Measurements from ENCODE around the gene CDC42SE1. TPM values are rescaled to one million over a fixed set of nuclear protein-coding genes. Genes with fewer than 3 reads are reported as not detected.
"Not testable (repeated sequence)": the region's sequence is repeated elsewhere in the genome, so short reads cannot be mapped to it uniquely, and the experiment has no call there.

The CDC42SE1 gene, protein sequence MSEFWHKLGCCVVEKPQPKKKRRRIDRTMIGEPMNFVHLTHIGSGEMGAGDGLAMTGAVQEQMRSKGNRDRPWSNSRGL
- total RNA-seq: 10 to 100 TPM; 34.9 to 68.9 (median 52.4) TPM

GRCh38 chr1:151059109-151060006, at the start of gene CDC42SE1:
Gene CDC42SE1, minus strand, starts transcription at chr1:151059622. Its CDS starts 3,892 bp downstream, at chr1:151055730.
- peaks cover 28 to 31% of the 10 kb centered on the region in 2 donors for H3K4me1 ChIP-seq (replicated peaks in 1 of 2)
- 0 to 2% (median 0%) methylated on average over 1 to 28 of the region's 58 CpGs; no CpG with 5 or more reads in 4 of the 10 experiments for WGBS, 10 experiments
- peak; percentile 85 to 97 (median 86) for ATAC-seq (replicated peaks in 6 of 8)
- peak within 1 kb of the TSS; percentile 90 to 95 for H3K27ac ChIP-seq
- in situ Hi-C loops (cut with MboI; ENCODE audit: low pct_unique_long_range_greater_than_20kb in 2 of 9, low sequenced_read_pairs in 9 of 9, unreplicated experiment in 9 of 9): loop anchor here in 1 of 9 experiments (25.0 kb wide), 1 partner anchor 103 kb away; the partner anchor contains the start of genes LYSMD1, SCNM1 and TNFAIP8L2
- peak within 1 kb of the TSS; percentile 86 to 99 (median 94) for H3K4me3 ChIP-seq

- in situ Hi-C loops (cut with MboI; ENCODE audit: low pct_unique_long_range_greater_than_20kb in 2 of 9, low sequenced_read_pairs in 9 of 9, unreplicated experiment in 9 of 9): no loop called here
- 80 to 100% (median 91%) methylated on average over 1 to 5 of the region's 5 CpGs; no CpG with 5 or more reads in 2 of the 10 experiments for WGBS, 10 experiments
- H3K4me1 ChIP-seq (replicated peaks in 1 of 2): peaks cover 14 to 16% of the 10 kb centered on the region in 2 donors
- no peak for ATAC-seq (replicated peaks in 6 of 8)
- no peak overlapping the region for H3K27ac ChIP-seq
- H3K4me3 ChIP-seq: no peak overlapping the region
Observed at GRCh38 chr1:151108331-151108730, 48.9 kb upstream of the CDC42SE1 start.

- no peak overlapping the region for H3K27ac ChIP-seq
- no peak overlapping the region for H3K4me3 ChIP-seq
- 38 to 100% (median 50%) methylated on average over 1 to 2 of the region's 2 CpGs for WGBS, 10 experiments
- peak in 6 of 8 experiments; percentile 38 to 84 (median 82) for ATAC-seq (replicated peaks in 6 of 8)
- in situ Hi-C loops (cut with MboI; ENCODE audit: low pct_unique_long_range_greater_than_20kb in 2 of 9, low sequenced_read_pairs in 9 of 9, unreplicated experiment in 9 of 9): no loop called here
- H3K4me1 ChIP-seq (replicated peaks in 1 of 2): peaks cover 14 to 16% of the 10 kb centered on the region in 2 donors
Observed at GRCh38 chr1:151106894-151107293, 47.5 kb upstream of the CDC42SE1 start.

GRCh38 chr1:151104630-151105029, 45.2 kb upstream of the CDC42SE1 start:
- ATAC-seq (replicated peaks in 6 of 8): no peak
- peaks cover 14 to 16% of the 10 kb centered on the region in 2 donors for H3K4me1 ChIP-seq (replicated peaks in 1 of 2)
- no peak overlapping the region for H3K4me3 ChIP-seq
- H3K27ac ChIP-seq: no peak overlapping the region
- in situ Hi-C loops (cut with MboI; ENCODE audit: low pct_unique_long_range_greater_than_20kb in 2 of 9, low sequenced_read_pairs in 9 of 9, unreplicated experiment in 9 of 9): no loop called here

GRCh38 chr1:151098126-151098525, 38.7 kb upstream of the CDC42SE1 start:
- Histone ChIP-seq H3K4me3 (no peak overlapping the region), H3K4me1 (replicated peaks in 1 of 2) (no peaks in the 10 kb centered on the region), H3K27ac (no peak overlapping the region)
- in situ Hi-C loops (cut with MboI; ENCODE audit: low pct_unique_long_range_greater_than_20kb in 2 of 9, low sequenced_read_pairs in 9 of 9, unreplicated experiment in 9 of 9): no loop called here
- no peak for ATAC-seq (replicated peaks in 6 of 8)
- WGBS, 10 experiments: 80 to 100% (median 100%) methylated on average over 1 of the region's 1 CpG

GRCh38 chr1:151097426-151097825, 38.0 kb upstream of the CDC42SE1 start:
- in situ Hi-C loops (cut with MboI; ENCODE audit: low pct_unique_long_range_greater_than_20kb in 2 of 9, low sequenced_read_pairs in 9 of 9, unreplicated experiment in 9 of 9); H3K4me1 ChIP-seq (replicated peaks in 1 of 2); H3K27ac ChIP-seq; H3K4me3 ChIP-seq: not testable (repeated sequence)
- peak in 1 of 8 experiments; percentile 36 for ATAC-seq (replicated peaks in 6 of 8)
- 48 to 92% (median 67%) methylated on average over 1 to 6 of the region's 6 CpGs; no CpG with 5 or more reads in 1 of the 10 experiments for WGBS, 10 experiments

DNA sequence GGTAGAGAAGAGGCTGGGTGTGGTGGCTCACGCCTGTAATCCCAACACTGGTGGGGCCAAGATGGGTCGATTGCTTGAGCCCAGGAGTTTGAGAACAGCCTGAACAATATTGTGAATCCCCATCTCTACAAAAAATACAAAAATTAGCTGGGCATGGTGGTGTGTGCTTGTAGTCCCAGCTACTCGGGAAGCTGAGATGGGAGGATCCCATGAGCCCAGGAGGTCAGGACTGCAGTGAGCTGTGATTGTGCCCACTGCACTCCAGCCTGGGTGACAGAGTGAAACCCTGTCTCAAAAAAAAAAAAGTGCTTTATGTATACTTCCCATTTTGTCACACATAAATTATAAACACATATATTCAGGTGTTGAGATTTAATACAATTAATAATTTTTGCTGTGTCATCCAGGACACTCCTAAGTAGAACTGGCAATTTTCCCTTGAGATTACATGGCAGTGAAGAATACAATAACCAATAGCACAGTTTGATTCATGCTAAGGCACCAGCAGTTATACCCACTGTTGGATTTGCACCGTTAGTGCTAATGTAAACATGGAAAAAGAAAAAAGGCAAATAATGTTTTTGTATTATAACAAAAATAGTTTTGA, 26.6 kb upstream of the CDC42SE1 start:
- no peaks in the 10 kb centered on the region for H3K4me1 ChIP-seq (replicated peaks in 1 of 2)
- no peak overlapping the region for H3K27ac ChIP-seq
- ATAC-seq (replicated peaks in 6 of 8): no peak
- 54 to 100% (median 88%) methylated on average over 1 to 4 of the region's 4 CpGs; no CpG with 5 or more reads in 2 of the 10 experiments for WGBS, 10 experiments
- in situ Hi-C loops (cut with MboI; ENCODE audit: low pct_unique_long_range_greater_than_20kb in 2 of 9, low sequenced_read_pairs in 9 of 9, unreplicated experiment in 9 of 9): no loop called here
- no peak overlapping the region for H3K4me3 ChIP-seq

- no peak for ATAC-seq (replicated peaks in 6 of 8)
- no peak overlapping the region for H3K27ac ChIP-seq
- WGBS, 10 experiments: 0 to 100% (median 90%) methylated on average over 1 to 13 of the region's 13 CpGs; no CpG with 5 or more reads in 2 of the 10 experiments
- in situ Hi-C loops (cut with MboI; ENCODE audit: low pct_unique_long_range_greater_than_20kb in 2 of 9, low sequenced_read_pairs in 9 of 9, unreplicated experiment in 9 of 9): loop anchor here in 1 of 9 experiments (25.0 kb wide), 1 partner anchor 90 kb away; the partner anchor contains the start of genes LYSMD1, SCNM1 and TNFAIP8L2
- peaks cover 9 to 15% of the 10 kb centered on the region in 2 donors for H3K4me1 ChIP-seq (replicated peaks in 1 of 2)
- H3K4me3 ChIP-seq: no peak overlapping the region
Observed at GRCh38 chr1:151072224-151072623, 12.8 kb upstream of the CDC42SE1 start.

DNA sequence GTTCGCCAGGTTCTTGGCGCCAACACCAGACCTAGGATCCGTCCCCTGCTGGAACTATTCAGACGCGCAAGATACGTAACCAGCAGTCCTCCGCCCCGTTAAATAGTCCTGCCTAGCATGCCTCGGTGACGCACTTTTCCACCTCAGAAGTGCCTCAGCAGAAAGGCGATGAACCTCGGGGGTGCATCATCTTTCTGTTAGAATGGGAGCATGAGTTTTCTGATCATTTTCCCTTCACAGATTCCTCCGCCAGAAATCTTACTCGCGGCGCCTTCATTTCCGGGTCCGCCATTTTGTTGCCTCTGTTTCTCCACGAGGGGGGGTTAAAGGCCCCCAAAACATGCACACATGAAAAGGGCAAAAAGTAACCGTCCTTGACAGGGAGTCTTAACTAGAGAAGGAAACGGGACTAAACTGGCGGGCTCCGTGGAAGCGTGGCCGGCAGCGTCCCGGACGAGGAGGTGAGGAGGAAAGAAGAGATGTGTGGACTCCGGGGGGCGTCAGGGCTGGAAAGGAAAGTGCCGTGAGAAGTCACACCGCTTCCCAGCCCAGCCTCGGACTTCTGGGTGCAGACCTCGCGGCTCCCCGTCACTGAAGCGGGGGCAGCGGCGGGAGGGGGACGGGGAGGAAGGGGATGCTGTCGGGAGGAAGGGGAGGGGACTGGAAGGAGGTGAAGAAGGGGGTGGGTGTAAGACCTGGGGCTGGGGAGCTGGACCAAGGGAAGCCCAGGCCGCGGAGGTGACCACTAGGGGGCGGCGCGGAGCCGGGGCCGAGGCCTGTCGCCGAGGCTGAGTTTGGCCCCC, 11.3 kb upstream of the CDC42SE1 start, which contains the start of gene GABPB2:
Gene GABPB2 (plus strand): TSS at position 288 of the 803 bp plus-strand sequence. CDS start 17,429 bp downstream, outside the sequence.
- Histone ChIP-seq H3K4me3 (peak within 1 kb of the TSS; percentile 40 to 91 (median 48)), H3K4me1 (replicated peaks in 1 of 2) (peaks cover 11 to 15% of the 10 kb centered on the region in 2 donors), H3K27ac (peak within 1 kb of the TSS; percentile 91 to 96)
- ATAC-seq (replicated peaks in 6 of 8): peak; percentile 84 to 89 (median 86)
- 0 to 14% (median 1%) methylated on average over 1 to 27 of the region's 50 CpGs for WGBS, 10 experiments
- in situ Hi-C loops (cut with MboI; ENCODE audit: low pct_unique_long_range_greater_than_20kb in 2 of 9, low sequenced_read_pairs in 9 of 9, unreplicated experiment in 9 of 9): loop anchor here in 1 of 9 experiments (25.0 kb wide), 1 partner anchor 92 kb away; the partner anchor contains the start of genes LYSMD1, SCNM1 and TNFAIP8L2

DNA sequence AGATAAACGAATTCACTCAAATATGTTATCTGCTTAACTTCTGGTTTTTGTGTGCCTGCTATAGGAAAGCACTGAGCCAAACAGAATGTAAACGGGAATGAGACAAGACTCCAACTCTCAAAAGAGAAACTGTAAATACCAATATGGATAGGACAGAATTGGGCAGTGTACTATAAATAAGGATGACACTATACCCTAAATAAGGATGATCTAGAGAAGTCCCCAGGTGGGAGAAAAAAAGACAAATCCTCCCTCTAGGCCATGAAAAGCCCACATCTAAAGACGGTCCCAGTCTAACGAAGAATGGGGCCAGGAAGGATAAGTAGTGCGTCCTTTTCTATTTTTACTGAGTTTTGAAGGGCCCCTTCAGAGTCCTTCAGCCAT, 9.7 kb upstream of the CDC42SE1 start:
- Histone ChIP-seq H3K27ac (peak overlapping the region in 1 of 2 donors; percentile 96), H3K4me3 (no peak overlapping the region), H3K4me1 (replicated peaks in 1 of 2) (peaks cover 18 to 26% of the 10 kb centered on the region in 2 donors)
- in situ Hi-C loops (cut with MboI; ENCODE audit: low pct_unique_long_range_greater_than_20kb in 2 of 9, low sequenced_read_pairs in 9 of 9, unreplicated experiment in 9 of 9): loop anchor here in 1 of 9 experiments (25.0 kb wide), 1 partner anchor 93 kb away; the partner anchor contains the start of genes LYSMD1, SCNM1 and TNFAIP8L2
- 60 to 100% (median 90%) methylated on average over 1 to 5 of the region's 5 CpGs; no CpG with 5 or more reads in 1 of the 10 experiments for WGBS, 10 experiments
- ATAC-seq (replicated peaks in 6 of 8): no peak

DNA sequence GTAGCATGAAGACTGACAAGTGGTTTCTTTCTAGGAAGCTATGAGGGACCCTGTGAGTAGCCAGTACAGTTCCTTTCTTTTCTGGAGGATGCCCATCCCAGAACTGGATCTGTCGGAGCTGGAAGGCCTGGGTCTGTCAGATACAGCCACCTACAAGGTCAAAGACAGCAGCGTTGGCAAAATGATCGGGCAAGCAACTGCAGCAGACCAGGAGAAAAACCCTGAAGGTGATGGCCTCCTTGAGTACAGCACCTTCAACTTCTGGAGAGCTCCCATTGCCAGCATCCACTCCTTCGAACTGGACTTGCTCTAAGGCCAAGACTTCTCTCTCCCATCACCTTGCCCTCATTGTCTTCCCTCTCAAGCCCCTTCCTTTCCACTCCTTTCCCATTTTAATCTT, 7.8 kb upstream of the CDC42SE1 start:
- in situ Hi-C loops (cut with MboI; ENCODE audit: low pct_unique_long_range_greater_than_20kb in 2 of 9, low sequenced_read_pairs in 9 of 9, unreplicated experiment in 9 of 9): loop anchor here in 1 of 9 experiments (25.0 kb wide), 1 partner anchor 95 kb away; the partner anchor contains the start of genes LYSMD1, SCNM1 and TNFAIP8L2
- Histone ChIP-seq H3K27ac (no peak overlapping the region), H3K4me3 (no peak overlapping the region), H3K4me1 (replicated peaks in 1 of 2) (peaks cover 32 to 45% of the 10 kb centered on the region in 2 donors)
- no peak for ATAC-seq (replicated peaks in 6 of 8)
- 60 to 100% (median 90%) methylated on average over 2 to 4 of the region's 4 CpGs; no CpG with 5 or more reads in 4 of the 10 experiments for WGBS, 10 experiments

DNA sequence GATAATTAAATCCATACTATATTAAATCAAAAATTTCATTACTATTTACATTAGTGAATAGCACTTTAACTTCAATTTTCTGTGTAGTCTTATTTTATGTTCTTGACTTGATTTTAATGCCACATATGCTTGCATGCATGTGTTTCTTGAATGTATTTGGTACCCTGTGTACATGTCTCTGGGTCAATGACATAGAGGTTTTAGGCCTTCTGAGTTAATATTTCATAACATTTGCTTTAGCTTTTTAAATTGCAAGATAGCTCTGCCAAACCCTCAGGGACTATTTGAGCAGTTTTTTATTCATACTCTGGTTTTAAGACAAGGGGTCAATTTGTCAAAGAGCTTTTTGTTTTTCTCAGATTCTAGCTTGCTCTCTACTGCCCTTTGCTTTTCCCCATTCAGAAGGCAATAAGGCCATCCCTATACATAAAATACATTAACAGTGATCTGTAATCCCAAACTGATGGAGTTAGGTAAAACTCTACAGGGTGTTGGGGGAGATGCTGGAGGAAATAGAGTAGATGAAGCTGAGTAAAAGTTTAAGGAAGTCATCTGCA, 5.7 kb upstream of the CDC42SE1 start:
- Histone ChIP-seq H3K4me1 (replicated peaks in 1 of 2) (peaks cover 24 to 40% of the 10 kb centered on the region in 2 donors), H3K4me3 (peak overlapping the region in 1 of 5 donors; percentile 16), H3K27ac (no peak overlapping the region)
- in situ Hi-C loops (cut with MboI; ENCODE audit: low pct_unique_long_range_greater_than_20kb in 2 of 9, low sequenced_read_pairs in 9 of 9, unreplicated experiment in 9 of 9): loop anchor here in 1 of 9 experiments (25.0 kb wide), 1 partner anchor 97 kb away; the partner anchor contains the start of genes LYSMD1, SCNM1 and TNFAIP8L2
- no peak for ATAC-seq (replicated peaks in 6 of 8)

Data from motor neuron (in vitro differentiated cells).